Stomach smooth muscle (tissue), 2 donors: Measurements from ENCODE around the gene SLC39A8.
"Not testable (repeated sequence)": the region's sequence is repeated elsewhere in the genome, so short reads cannot be mapped to it uniquely, and the experiment has no call there.

Experiments used
- H3K27ac ChIP-seq: one replicate; pipeline ENCODE4 v1.7.0; 2013; ENCODE audit warnings: mild to moderate bottlenecking, low read length, inconsistent platforms
- H3K27me3 ChIP-seq, 2 donors: one replicate each; pipeline ENCODE4 v1.7.0; 2013; ENCODE audit warnings: low read length in 2 of 2; ENCODE audit not compliant: insufficient read depth in 2 of 2, control insufficient read depth in 1 of 2
- H3K36me3 ChIP-seq, 2 donors: one replicate each; pipeline ENCODE4 v1.7.0; 2013; ENCODE audit warnings: low read length in 2 of 2; ENCODE audit not compliant: control insufficient read depth in 2 of 2, insufficient read depth in 2 of 2
- H3K4me1 ChIP-seq: one replicate; pipeline ENCODE4 v1.7.0; 2013; ENCODE audit warnings: low read length; ENCODE audit not compliant: control insufficient read depth, insufficient read depth
- H3K4me3 ChIP-seq, 2 donors: one replicate each; pipeline ENCODE4 v1.7.0; 2013; ENCODE audit warnings: low read length in 2 of 2
- H3K9ac ChIP-seq, 2 donors: one replicate each; pipeline ENCODE4 v1.7.0; 2013; ENCODE audit warnings: low read length in 2 of 2, mild to moderate bottlenecking in 1 of 2
- H3K9me3 ChIP-seq, 2 donors: one replicate each; pipeline ENCODE4 v1.7.0; 2013; ENCODE audit warnings: low read length in 2 of 2; ENCODE audit not compliant: control insufficient read depth in 2 of 2
- donor health status: healthy.
- donor health status: Pancreatic carcinoma.

Gene SLC39A8

GRCh38 chr4:102302762-102303161, 42.5 kb downstream of the SLC39A8 start:
- Histone ChIP-seq H3K27ac (no peak overlapping the region), H3K4me1 (no peaks in the 10 kb centered on the region), H3K9ac (no peak overlapping the region)

GRCh38 chr4:102301167-102301566, 44.1 kb downstream of the SLC39A8 start:
- H3K9me3 ChIP-seq = no peaks in the 10 kb centered on the region
- H3K27ac ChIP-seq = no peak overlapping the region
- H3K4me1 ChIP-seq = no peaks in the 10 kb centered on the region
- no peaks in the 10 kb centered on the region for H3K27me3 ChIP-seq
- H3K36me3 ChIP-seq = no peaks in the 10 kb centered on the region
- no peak overlapping the region for H3K4me3 ChIP-seq
- H3K9ac ChIP-seq = no peak overlapping the region

More at GRCh38 chr4:102302762-102303161, 42.5 kb downstream of the SLC39A8 start:
- Histone ChIP-seq H3K4me3 (no peak overlapping the region), H3K9me3 (no peaks in the 10 kb centered on the region), H3K36me3 (no peaks in the 10 kb centered on the region), H3K27me3 (no peaks in the 10 kb centered on the region)

GRCh38 chr4:102299354-102300107, 45.8 kb downstream of the SLC39A8 start:
- no peak overlapping the region for H3K4me3 ChIP-seq
- no peak overlapping the region for H3K9ac ChIP-seq
- no peaks in the 10 kb centered on the region for H3K4me1 ChIP-seq
- H3K27me3 ChIP-seq = no peaks in the 10 kb centered on the region
- no peaks in the 10 kb centered on the region for H3K36me3 ChIP-seq
- no peak overlapping the region for H3K27ac ChIP-seq
- H3K9me3 ChIP-seq = no peaks in the 10 kb centered on the region

GRCh38 chr4:102298716-102299115, 46.6 kb downstream of the SLC39A8 start:
- Histone ChIP-seq H3K4me3 (no peak overlapping the region), H3K9me3 (no peaks in the 10 kb centered on the region), H3K27ac (no peak overlapping the region), H3K9ac (no peak overlapping the region), H3K36me3 (no peaks in the 10 kb centered on the region), H3K27me3 (no peaks in the 10 kb centered on the region), H3K4me1 (no peaks in the 10 kb centered on the region)

- Histone ChIP-seq H3K4me1 (no peaks in the 10 kb centered on the region), H3K36me3 (no peaks in the 10 kb centered on the region), H3K27me3 (no peaks in the 10 kb centered on the region), H3K4me3 (no peak overlapping the region), H3K9ac (no peak overlapping the region), H3K9me3 (no peaks in the 10 kb centered on the region), H3K27ac (no peak overlapping the region)
Measured at GRCh38 chr4:102295153-102295862, 50.0 kb downstream of the SLC39A8 start.

GRCh38 chr4:102288497-102288896, 56.8 kb downstream of the SLC39A8 start:
- Histone ChIP-seq H3K4me3 (no peak overlapping the region), H3K36me3 (no peaks in the 10 kb centered on the region), H3K27ac (no peak overlapping the region), H3K27me3 (no peaks in the 10 kb centered on the region), H3K4me1 (no peaks in the 10 kb centered on the region), H3K9ac (no peak overlapping the region), H3K9me3 (no peaks in the 10 kb centered on the region)

GRCh38 chr4:102285831-102286230, 59.5 kb downstream of the SLC39A8 start:
- Histone ChIP-seq H3K36me3 (no peaks in the 10 kb centered on the region), H3K4me3 (no peak overlapping the region), H3K4me1 (no peaks in the 10 kb centered on the region), H3K27me3 (no peaks in the 10 kb centered on the region), H3K9me3 (no peaks in the 10 kb centered on the region), H3K27ac (no peak overlapping the region), H3K9ac (no peak overlapping the region)

- H3K27me3 ChIP-seq = no peaks in the 10 kb centered on the region
- no peaks in the 10 kb centered on the region for H3K36me3 ChIP-seq
- no peak overlapping the region for H3K27ac ChIP-seq
- H3K9ac ChIP-seq = no peak overlapping the region
- no peaks in the 10 kb centered on the region for H3K9me3 ChIP-seq
- no peak overlapping the region for H3K4me3 ChIP-seq
- H3K4me1 ChIP-seq = no peaks in the 10 kb centered on the region
Measured at GRCh38 chr4:102281171-102281839, 64.0 kb downstream of the SLC39A8 start.

- not testable (repeated sequence) for H3K9ac ChIP-seq, H3K4me1 ChIP-seq, H3K27me3 ChIP-seq, H3K27ac ChIP-seq, H3K36me3 ChIP-seq, H3K4me3 ChIP-seq, H3K9me3 ChIP-seq
Measured at GRCh38 chr4:102273317-102273716, 72.0 kb downstream of the SLC39A8 start.

- H3K27me3 ChIP-seq = no peaks in the 10 kb centered on the region
- no peak overlapping the region for H3K9ac ChIP-seq
- H3K4me1 ChIP-seq = no peaks in the 10 kb centered on the region
- H3K9me3 ChIP-seq = no peaks in the 10 kb centered on the region
- H3K27ac ChIP-seq = no peak overlapping the region
- H3K36me3 ChIP-seq = no peaks in the 10 kb centered on the region
- H3K4me3 ChIP-seq = no peak overlapping the region
Measured at GRCh38 chr4:102272318-102272717, 73.0 kb downstream of the SLC39A8 start.
